HEK293 (cell line): ENCODE results near the gene PRR14L.

Experiments used
- CTCF ChIA-PET: fragments of 350-600 bp; formaldehyde crosslinking; extraction: SDS; loops from one replicate; lab custom pipeline; 2021; ENCODE audit warnings: antibody characterized with exemption; lab: Yijun Ruan, JAX
- POLR2A ChIA-PET: fragments of 300-600 bp; formaldehyde crosslinking; extraction: SDS; loops from one replicate; lab custom pipeline; 2020; ENCODE audit warnings: antibody characterized with exemption, inconsistent platforms; lab: Yijun Ruan, JAX
- H3K27ac ChIP-seq: fragments of 200-500 bp; sonication (Bioruptor generic); 2 replicates; pipeline ENCODE4 v1.5.1; 2014; ENCODE audit warnings: low read depth, low read length, control low read depth, inconsistent platforms; ENCODE audit errors: extremely low read depth
- H3K36me3 ChIP-seq, 2 experiments: fragments of 200-500 bp in 1 of 2; sonication (Bioruptor generic) in 1 of 2; 1 replicate in 1 of 2; 2 replicates in 1 of 2; pipeline ENCODE4 v1.5.1; 2014 to 2017; ENCODE audit warnings: inconsistent platforms in 2 of 2, low read length in 2 of 2; ENCODE audit not compliant: control insufficient read depth in 2 of 2, insufficient read depth in 1 of 2
- H3K4me1 ChIP-seq: fragments of 200-500 bp; sonication (Bioruptor generic); 2 replicates; pipeline ENCODE4 v1.5.1; 2014; ENCODE audit warnings: mild to moderate bottlenecking, low read length, inconsistent platforms; ENCODE audit not compliant: control insufficient read depth, insufficient read depth
- H3K4me3 ChIP-seq: 2 replicates; pipeline ENCODE4 v1.5.1; 2011; ENCODE audit warnings: low read depth, mild to moderate bottlenecking, control low read depth, low read length, moderate library complexity
- H3K9me3 ChIP-seq: fragments of 200-500 bp; sonication (Bioruptor generic); 2 replicates; pipeline ENCODE4 v1.5.1; 2014; ENCODE audit warnings: low read depth, low read length, inconsistent platforms; ENCODE audit not compliant: control insufficient read depth, insufficient read depth
- GLIS2 ChIP-seq: fragments of 450-650 bp; formaldehyde crosslinking; IDR thresholded peaks from 2 replicates; pipeline ENCODE4 v1.5.1; 2016; ENCODE audit warnings: missing biosample characterization, missing genetic modification characterization
- IKZF3 ChIP-seq: fragments of 450-650 bp; IDR thresholded peaks from 2 replicates; pipeline ENCODE4 v1.5.0; 2018; ENCODE audit warnings: missing biosample characterization, mild to moderate bottlenecking, missing genetic modification characterization, moderate library complexity
- KLF9 ChIP-seq: fragments of 450-650 bp; formaldehyde crosslinking; IDR thresholded peaks from 2 replicates; pipeline ENCODE4 v1.5.1; 2016; ENCODE audit warnings: missing biosample characterization, missing genetic modification characterization, low read depth
- MYNN ChIP-seq: fragments of 450-650 bp; formaldehyde crosslinking; IDR thresholded peaks from 2 replicates; pipeline ENCODE4 v1.5.1; 2016; ENCODE audit warnings: missing biosample characterization, missing genetic modification characterization, borderline replicate concordance
- PRDM10 ChIP-seq: fragments of 450-650 bp; formaldehyde crosslinking; IDR thresholded peaks from 2 replicates; pipeline ENCODE4 v1.5.1; 2016; ENCODE audit warnings: missing biosample characterization, missing genetic modification characterization
- RBAK ChIP-seq: fragments of 450-650 bp; formaldehyde crosslinking; IDR thresholded peaks from 2 replicates; pipeline ENCODE4 v1.5.1; 2016; ENCODE audit warnings: missing biosample characterization, missing genetic modification characterization
- SP2 ChIP-seq: fragments of 450-650 bp; formaldehyde crosslinking; IDR thresholded peaks from 2 replicates; pipeline ENCODE4 v1.5.1; 2016; ENCODE audit warnings: missing biosample characterization, missing genetic modification characterization
- ZBTB20 ChIP-seq: fragments of 450-650 bp; formaldehyde crosslinking; IDR thresholded peaks from 2 replicates; pipeline ENCODE4 v1.5.1; 2016; ENCODE audit warnings: missing biosample characterization, missing genetic modification characterization
- ZEB2 ChIP-seq: fragments of 450-650 bp; formaldehyde crosslinking; IDR thresholded peaks from 2 replicates; pipeline ENCODE4 v1.5.1; 2016; ENCODE audit warnings: missing biosample characterization, missing genetic modification characterization
- ZNF112 ChIP-seq: fragments of 450-650 bp; formaldehyde crosslinking; IDR thresholded peaks from 2 replicates; pipeline ENCODE4 v1.5.0; 2017; ENCODE audit warnings: missing biosample characterization, missing genetic modification characterization
- ZNF133 ChIP-seq: fragments of 450-650 bp; formaldehyde crosslinking; IDR thresholded peaks from 2 replicates; pipeline ENCODE4 v1.5.1; 2016; ENCODE audit warnings: missing biosample characterization, missing genetic modification characterization
- ZNF2 ChIP-seq: fragments of 450-650 bp; formaldehyde crosslinking; IDR thresholded peaks from 2 replicates; pipeline ENCODE4 v1.5.1; 2016; ENCODE audit warnings: missing biosample characterization, missing genetic modification characterization
- ZNF214 ChIP-seq: fragments of 450-650 bp; formaldehyde crosslinking; IDR thresholded peaks from 2 replicates; pipeline ENCODE4 v1.5.1; 2017; ENCODE audit warnings: missing biosample characterization, mild to moderate bottlenecking, missing genetic modification characterization, borderline replicate concordance
- ZNF23 ChIP-seq: fragments of 450-650 bp; formaldehyde crosslinking; IDR thresholded peaks from 2 replicates; pipeline ENCODE4 v1.5.1; 2016; ENCODE audit warnings: missing biosample characterization, missing genetic modification characterization, borderline replicate concordance
- ZNF24 ChIP-seq: fragments of 450-650 bp; formaldehyde crosslinking; IDR thresholded peaks from 2 replicates; pipeline ENCODE4 v1.5.1; 2016; ENCODE audit warnings: missing biosample characterization, missing genetic modification characterization
- ZNF311 ChIP-seq: fragments of 450-650 bp; formaldehyde crosslinking; IDR thresholded peaks from 2 replicates; pipeline ENCODE4 v1.5.1; 2017; ENCODE audit warnings: missing biosample characterization, missing genetic modification characterization, borderline replicate concordance
- ZNF426 ChIP-seq: fragments of 450-650 bp; formaldehyde crosslinking; IDR thresholded peaks from 2 replicates; pipeline ENCODE4 v1.5.1; 2017; ENCODE audit warnings: missing biosample characterization, missing genetic modification characterization, mild to moderate bottlenecking, inconsistent platforms, moderate library complexity
- ZNF433 ChIP-seq: fragments of 450-650 bp; formaldehyde crosslinking; IDR thresholded peaks from 2 replicates; pipeline ENCODE4 v1.5.1; 2016; ENCODE audit warnings: missing biosample characterization, missing genetic modification characterization, low read depth
- ZNF449 ChIP-seq: fragments of 450-650 bp; formaldehyde crosslinking; IDR thresholded peaks from 2 replicates; pipeline ENCODE4 v1.5.1; 2017; ENCODE audit warnings: missing biosample characterization, mild to moderate bottlenecking, missing genetic modification characterization, moderate library complexity
- ZNF501 ChIP-seq: fragments of 450-650 bp; formaldehyde crosslinking; IDR thresholded peaks from 2 replicates; pipeline ENCODE4 v1.5.1; 2016; ENCODE audit warnings: missing biosample characterization, missing genetic modification characterization
- ZNF513 ChIP-seq: fragments of 450-650 bp; IDR thresholded peaks from 2 replicates; pipeline ENCODE4 v1.5.1; 2018; ENCODE audit warnings: missing biosample characterization, missing genetic modification characterization
- ZNF521 ChIP-seq: fragments of 450-650 bp; formaldehyde crosslinking; IDR thresholded peaks from 2 replicates; pipeline ENCODE4 v1.5.1; 2017; ENCODE audit warnings: missing biosample characterization, mild to moderate bottlenecking, missing genetic modification characterization
- ZNF560 ChIP-seq: fragments of 450-650 bp; formaldehyde crosslinking; IDR thresholded peaks from 2 replicates; pipeline ENCODE4 v1.5.1; 2017; ENCODE audit warnings: missing biosample characterization, missing genetic modification characterization, borderline replicate concordance
- ZNF596 ChIP-seq: fragments of 450-650 bp; IDR thresholded peaks from 2 replicates; pipeline ENCODE4 v1.5.0; 2018; ENCODE audit warnings: missing biosample characterization, mild to moderate bottlenecking, missing genetic modification characterization, moderate library complexity
- TF ChIP-seq, protein P1 (sequence below): fragments of 450-650 bp; formaldehyde crosslinking; IDR thresholded peaks from 2 replicates; pipeline ENCODE4 v1.5.1; 2016; ENCODE audit warnings: missing biosample characterization, missing genetic modification characterization

PRR14L gene

DNA sequence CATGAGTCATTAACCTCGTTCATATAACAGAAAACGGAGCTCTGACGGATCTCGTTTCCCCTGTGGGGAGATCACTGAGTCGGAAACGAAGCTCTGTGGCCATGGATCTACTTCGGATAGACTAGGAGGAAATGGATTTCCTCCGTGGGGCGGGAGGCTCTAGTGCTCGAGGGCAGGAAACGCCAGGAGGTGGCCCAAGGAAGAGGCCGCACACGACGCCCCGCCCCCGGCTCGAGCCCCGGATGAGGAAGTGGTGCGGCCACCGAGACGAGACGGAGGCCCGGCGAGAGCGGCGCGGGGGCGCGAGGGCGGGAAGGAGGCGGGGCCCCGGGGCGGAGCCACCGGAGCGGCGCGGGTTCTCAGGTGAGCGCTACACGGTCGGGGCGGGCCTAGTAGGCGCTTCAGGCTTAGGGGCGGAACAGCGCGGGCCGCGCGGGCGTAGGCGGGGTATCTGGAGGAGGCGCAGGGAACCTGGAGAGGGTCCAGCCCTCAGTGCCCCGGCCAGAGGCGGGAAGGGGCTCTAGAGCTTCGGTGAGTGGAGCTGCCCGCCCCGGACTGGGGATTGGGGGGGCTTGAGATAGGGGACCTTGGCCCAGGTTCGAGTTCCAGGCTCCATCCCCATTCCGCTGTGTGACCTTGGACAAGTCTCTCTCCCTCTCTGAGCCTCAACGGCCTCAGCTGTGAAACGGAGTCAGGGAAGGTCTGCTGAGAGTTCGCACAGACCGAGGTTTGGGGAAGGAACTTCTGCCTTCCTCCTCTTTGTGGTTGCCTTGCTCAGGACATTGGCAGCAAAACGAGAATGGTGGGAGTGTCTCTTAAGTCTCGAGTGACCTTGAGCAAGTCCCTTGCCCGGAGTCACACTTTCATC, 3.9 kb upstream of the PRR14L start, which contains the start of gene DEPDC5 (continued):
- peak; percentile 84 for TF ChIP-seq IKZF3 (tag by site-specific recombination)
- no peak for TF ChIP-seq ZNF433
- no peak for TF ChIP-seq ZNF426
- TF ChIP-seq ZNF214 (tag by site-specific recombination), result no peak
- TF ChIP-seq RBAK, result no peak
- no peak for TF ChIP-seq ZNF23 (tag by site-specific recombination)
- TF ChIP-seq ZNF112 (tag by site-specific recombination), result no peak
- TF ChIP-seq ZNF24 (tag by site-specific recombination), result peak; percentile 57

DNA sequence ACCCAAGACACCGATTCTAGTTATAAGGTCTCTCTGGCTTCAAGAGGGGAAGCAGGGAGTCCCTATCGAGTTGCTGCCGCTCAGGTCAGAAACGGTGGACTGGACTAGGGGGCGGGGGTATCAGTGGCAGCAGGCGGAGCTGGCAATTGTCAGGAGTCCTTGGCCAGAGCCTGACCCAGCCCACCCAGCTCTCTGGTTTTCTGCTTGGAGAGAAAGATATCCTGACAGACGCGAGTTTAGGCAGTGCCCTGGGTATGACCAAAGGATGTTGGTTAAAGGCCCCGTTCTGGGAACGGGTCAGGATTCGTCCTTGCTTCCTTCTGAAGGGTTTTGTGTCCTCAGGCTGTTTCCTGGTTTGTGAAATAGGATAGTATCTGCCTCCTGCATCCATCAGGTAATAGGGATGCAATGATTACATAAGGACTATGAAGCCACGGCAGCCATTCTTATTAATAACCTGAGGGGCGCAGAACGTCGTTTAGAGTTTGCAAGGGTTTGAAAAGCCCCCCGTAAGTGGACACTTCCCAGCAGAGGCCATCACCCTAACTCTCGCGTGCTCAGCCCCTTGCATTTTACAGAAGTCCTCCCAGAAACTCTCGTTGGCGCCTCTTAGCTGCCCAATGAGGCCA, 3.2 kb upstream of the PRR14L start:
- Histone ChIP-seq H3K27ac (peak overlapping the region; percentile 94), H3K4me3 (peak overlapping the region; percentile 45), H3K9me3 (no peaks in the 10 kb centered on the region), H3K4me1 (peaks cover 24% of the 10 kb centered on the region; the same call in 1 of the 2 replicates), H3K36me3 (peaks cover 0 to 5% of the 10 kb centered on the region in 2 experiments; a peak in 1 of 3 replicates)
- POLR2A ChIA-PET, result interaction anchor here (0.6 to 2.8 kb wide), 10 partner anchors 44 to 354 kb away, joined by 3 to 20 read pairs (median 5); partner anchors contain the start of genes DRG1 and PISD
- CTCF ChIA-PET, result interaction anchor here (0.7 to 1.1 kb wide), 2 partner anchors 81 to 113 kb away, joined by 3 to 4 read pairs; no protein-coding TSS in a partner anchor
- TF ChIP-seq ZNF513 (tag by site-specific recombination) (0 out of 2 replicates have a peak, but pooled peaks have one; percentile 17), ZNF133 (no peak), ZEB2 (tag by site-specific recombination) (no peak), ZBTB20 (tag by site-specific recombination) (0 out of 2 replicates have a peak, but pooled peaks have one; percentile 17), ZNF521 (tag by site-specific recombination) (no peak), MYNN (tag by site-specific recombination) (no peak), KLF9 (tag by site-specific recombination) (peak; percentile 37; the same call in 1 of the 2 replicates), SP2 (peak; percentile 66), ZNF311 (tag by site-specific recombination) (no peak), ZNF596 (tag by site-specific recombination) (no peak), ZNF449 (tag by site-specific recombination) (no peak), ZNF2 (tag by site-specific recombination) (no peak), GLIS2 (no peak), ZNF501 (tag by site-specific recombination) (0 out of 2 replicates have a peak, but pooled peaks have one; percentile 17), ZNF560 (tag by site-specific recombination) (no peak), PRDM10 (tag by site-specific recombination) (peak; percentile 93)
- TF ChIP-seq, protein P1, sequence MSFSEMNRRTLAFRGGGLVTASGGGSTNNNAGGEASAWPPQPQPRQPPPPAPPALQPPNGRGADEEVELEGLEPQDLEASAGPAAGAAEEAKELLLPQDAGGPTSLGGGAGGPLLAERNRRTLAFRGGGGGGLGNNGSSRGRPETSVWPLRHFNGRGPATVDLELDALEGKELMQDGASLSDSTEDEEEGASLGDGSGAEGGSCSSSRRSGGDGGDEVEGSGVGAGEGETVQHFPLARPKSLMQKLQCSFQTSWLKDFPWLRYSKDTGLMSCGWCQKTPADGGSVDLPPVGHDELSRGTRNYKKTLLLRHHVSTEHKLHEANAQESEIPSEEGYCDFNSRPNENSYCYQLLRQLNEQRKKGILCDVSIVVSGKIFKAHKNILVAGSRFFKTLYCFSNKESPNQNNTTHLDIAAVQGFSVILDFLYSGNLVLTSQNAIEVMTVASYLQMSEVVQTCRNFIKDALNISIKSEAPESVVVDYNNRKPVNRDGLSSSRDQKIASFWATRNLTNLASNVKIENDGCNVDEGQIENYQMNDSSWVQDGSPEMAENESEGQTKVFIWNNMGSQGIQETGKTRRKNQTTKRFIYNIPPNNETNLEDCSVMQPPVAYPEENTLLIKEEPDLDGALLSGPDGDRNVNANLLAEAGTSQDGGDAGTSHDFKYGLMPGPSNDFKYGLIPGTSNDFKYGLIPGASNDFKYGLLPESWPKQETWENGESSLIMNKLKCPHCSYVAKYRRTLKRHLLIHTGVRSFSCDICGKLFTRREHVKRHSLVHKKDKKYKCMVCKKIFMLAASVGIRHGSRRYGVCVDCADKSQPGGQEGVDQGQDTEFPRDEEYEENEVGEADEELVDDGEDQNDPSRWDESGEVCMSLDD, result no peak
